ENCODE data around the gene TRAPPC2B. TPM values are rescaled to one million over a fixed set of nuclear protein-coding genes. Genes with fewer than 3 reads are reported as not detected.
A peak's percentile ranks its signal among the peaks of the same experiment; 100 is the strongest.

Gene TRAPPC2B
- total and polyA plus RNA-seq, 2 of the 13 experiments (the other 11 are each of a cell fraction or from before 2014, with no cell fraction given), result 13.3 to 17.7 TPM

DNA sequence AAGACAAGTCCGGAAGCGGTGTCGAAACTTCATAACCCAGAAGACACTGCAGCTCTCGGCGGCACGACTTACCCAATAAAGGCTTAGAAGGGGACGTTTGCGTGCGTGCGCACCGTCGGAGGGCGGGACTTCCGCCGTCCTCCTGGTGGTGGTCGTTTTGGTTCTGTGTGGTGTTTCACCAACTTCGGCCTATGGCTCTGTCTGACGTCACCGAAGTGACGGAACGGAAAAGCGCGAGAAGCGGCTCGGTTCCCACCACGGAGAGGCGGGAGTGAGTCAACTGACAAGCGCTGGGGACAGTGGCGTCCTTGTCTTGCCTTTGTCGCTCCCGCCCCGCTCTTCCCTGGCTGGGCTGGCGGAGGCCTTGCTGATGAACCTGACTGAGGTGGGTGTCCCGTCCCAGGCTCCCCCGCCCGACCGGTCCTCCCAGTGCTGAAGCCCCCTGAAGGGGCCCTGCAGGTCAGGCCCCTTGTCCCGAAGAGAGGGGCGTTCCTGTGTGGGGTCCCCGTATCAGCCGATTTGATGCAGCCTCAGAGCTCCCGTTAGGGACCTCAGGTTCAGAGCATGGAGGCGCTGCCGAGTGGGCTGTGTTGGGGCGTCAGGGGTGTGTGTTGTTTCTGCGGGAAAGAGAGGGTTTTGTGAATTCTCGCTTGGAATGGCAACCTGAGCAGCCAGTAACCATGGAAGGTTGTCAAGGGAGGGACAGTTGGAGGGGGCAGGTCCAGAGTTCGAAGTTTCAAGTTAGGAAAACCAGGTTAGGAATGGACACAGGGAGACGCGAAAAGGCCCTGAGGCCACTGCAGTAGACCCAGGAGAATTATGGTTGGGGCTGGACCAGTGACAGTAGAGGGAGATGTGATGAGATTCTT lies 26.6 kb downstream of the TRAPPC2B start, which contains the start of gene ZNF548 (continued):
- no peak for TF ChIP-seq ZNF142 (CRISPR knock-in tag; IDR thresholded peaks at IDR 0.05)
- TF ChIP-seq, protein P1, sequence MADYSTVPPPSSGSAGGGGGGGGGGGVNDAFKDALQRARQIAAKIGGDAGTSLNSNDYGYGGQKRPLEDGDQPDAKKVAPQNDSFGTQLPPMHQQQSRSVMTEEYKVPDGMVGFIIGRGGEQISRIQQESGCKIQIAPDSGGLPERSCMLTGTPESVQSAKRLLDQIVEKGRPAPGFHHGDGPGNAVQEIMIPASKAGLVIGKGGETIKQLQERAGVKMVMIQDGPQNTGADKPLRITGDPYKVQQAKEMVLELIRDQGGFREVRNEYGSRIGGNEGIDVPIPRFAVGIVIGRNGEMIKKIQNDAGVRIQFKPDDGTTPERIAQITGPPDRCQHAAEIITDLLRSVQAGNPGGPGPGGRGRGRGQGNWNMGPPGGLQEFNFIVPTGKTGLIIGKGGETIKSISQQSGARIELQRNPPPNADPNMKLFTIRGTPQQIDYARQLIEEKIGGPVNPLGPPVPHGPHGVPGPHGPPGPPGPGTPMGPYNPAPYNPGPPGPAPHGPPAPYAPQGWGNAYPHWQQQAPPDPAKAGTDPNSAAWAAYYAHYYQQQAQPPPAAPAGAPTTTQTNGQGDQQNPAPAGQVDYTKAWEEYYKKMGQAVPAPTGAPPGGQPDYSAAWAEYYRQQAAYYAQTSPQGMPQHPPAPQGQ (CRISPR knock-in tag; IDR thresholded peaks at IDR 0.05; ENCODE audit: borderline replicate concordance), result no peak
- TF ChIP-seq, protein P2, sequence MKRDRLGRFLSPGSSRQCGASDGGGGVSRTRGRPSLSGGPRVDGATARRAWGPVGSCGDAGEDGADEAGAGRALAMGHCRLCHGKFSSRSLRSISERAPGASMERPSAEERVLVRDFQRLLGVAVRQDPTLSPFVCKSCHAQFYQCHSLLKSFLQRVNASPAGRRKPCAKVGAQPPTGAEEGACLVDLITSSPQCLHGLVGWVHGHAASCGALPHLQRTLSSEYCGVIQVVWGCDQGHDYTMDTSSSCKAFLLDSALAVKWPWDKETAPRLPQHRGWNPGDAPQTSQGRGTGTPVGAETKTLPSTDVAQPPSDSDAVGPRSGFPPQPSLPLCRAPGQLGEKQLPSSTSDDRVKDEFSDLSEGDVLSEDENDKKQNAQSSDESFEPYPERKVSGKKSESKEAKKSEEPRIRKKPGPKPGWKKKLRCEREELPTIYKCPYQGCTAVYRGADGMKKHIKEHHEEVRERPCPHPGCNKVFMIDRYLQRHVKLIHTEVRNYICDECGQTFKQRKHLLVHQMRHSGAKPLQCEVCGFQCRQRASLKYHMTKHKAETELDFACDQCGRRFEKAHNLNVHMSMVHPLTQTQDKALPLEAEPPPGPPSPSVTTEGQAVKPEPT (CRISPR knock-in tag; IDR thresholded peaks at IDR 0.05; ENCODE audit: low read depth), result 0 out of 2 replicates have a peak, but pooled peaks have one; percentile 47
- TF ChIP-seq ZNF75D (CRISPR knock-in tag; IDR thresholded peaks at IDR 0.05; ENCODE audit: borderline replicate concordance), result no peak
- TF ChIP-seq CHD4 (IDR thresholded peaks at IDR 0.05; ENCODE audit: borderline replicate concordance, low read length), result peak; percentile 90
- no peak for TF ChIP-seq ZNF431 (CRISPR knock-in tag; IDR thresholded peaks at IDR 0.05; ENCODE audit: borderline replicate concordance, low read depth)
- no peak for TF ChIP-seq SMAD9 (CRISPR knock-in tag; IDR thresholded peaks at IDR 0.05)
- TF ChIP-seq ISX (CRISPR knock-in tag; conservative IDR thresholded peaks at IDR 0.05), result no peak
- TF ChIP-seq ZNF652 (CRISPR knock-in tag; IDR thresholded peaks at IDR 0.05; ENCODE audit: borderline replicate concordance, low read depth), result no peak
- no peak for TF ChIP-seq CSRNP1 (CRISPR knock-in tag; IDR thresholded peaks at IDR 0.05)
- TF ChIP-seq, protein P3, sequence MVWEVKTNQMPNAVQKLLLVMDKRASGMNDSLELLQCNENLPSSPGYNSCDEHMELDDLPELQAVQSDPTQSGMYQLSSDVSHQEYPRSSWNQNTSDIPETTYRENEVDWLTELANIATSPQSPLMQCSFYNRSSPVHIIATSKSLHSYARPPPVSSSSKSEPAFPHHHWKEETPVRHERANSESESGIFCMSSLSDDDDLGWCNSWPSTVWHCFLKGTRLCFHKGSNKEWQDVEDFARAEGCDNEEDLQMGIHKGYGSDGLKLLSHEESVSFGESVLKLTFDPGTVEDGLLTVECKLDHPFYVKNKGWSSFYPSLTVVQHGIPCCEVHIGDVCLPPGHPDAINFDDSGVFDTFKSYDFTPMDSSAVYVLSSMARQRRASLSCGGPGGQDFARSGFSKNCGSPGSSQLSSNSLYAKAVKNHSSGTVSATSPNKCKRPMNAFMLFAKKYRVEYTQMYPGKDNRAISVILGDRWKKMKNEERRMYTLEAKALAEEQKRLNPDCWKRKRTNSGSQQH (CRISPR knock-in tag; IDR thresholded peaks at IDR 0.05; ENCODE audit: low read depth), result peak; percentile 82
- TF ChIP-seq TCF7L2 (IDR thresholded peaks at IDR 0.05; ENCODE audit: low read depth, low read length), result no peak
- no peak; the same call in 1 of the 2 replicates for TF ChIP-seq POLR2G (IDR thresholded peaks at IDR 0.05; ENCODE audit: low read depth, low read length)
- no peak for TF ChIP-seq ZFP36L2 (CRISPR knock-in tag; IDR thresholded peaks at IDR 0.05)
- TF ChIP-seq ZNF724P (CRISPR knock-in tag; IDR thresholded peaks at IDR 0.05; ENCODE audit: borderline replicate concordance), result no peak
